Stimulated activated CD8-positive, alpha-beta memory T cell treated with anti-CD3 and anti-CD28 coated beads, Interleukin-7, amount 100 ng/mL, for 48 hours (primary cell): ENCODE measurements around the gene DACH1.
"Not testable (repeated sequence)": the region's sequence is repeated elsewhere in the genome, so short reads cannot be mapped to it uniquely, and the experiment has no call there.

Source experiments
- DNase-seq, 2 donors: peaks; one replicate each; pipeline ENCODE4 v3.0.0-alpha.2; 2020; ENCODE audit warnings: low read depth in 1 of 2; ENCODE audit errors: extremely low read depth in 1 of 2

The DACH1 gene

DNA sequence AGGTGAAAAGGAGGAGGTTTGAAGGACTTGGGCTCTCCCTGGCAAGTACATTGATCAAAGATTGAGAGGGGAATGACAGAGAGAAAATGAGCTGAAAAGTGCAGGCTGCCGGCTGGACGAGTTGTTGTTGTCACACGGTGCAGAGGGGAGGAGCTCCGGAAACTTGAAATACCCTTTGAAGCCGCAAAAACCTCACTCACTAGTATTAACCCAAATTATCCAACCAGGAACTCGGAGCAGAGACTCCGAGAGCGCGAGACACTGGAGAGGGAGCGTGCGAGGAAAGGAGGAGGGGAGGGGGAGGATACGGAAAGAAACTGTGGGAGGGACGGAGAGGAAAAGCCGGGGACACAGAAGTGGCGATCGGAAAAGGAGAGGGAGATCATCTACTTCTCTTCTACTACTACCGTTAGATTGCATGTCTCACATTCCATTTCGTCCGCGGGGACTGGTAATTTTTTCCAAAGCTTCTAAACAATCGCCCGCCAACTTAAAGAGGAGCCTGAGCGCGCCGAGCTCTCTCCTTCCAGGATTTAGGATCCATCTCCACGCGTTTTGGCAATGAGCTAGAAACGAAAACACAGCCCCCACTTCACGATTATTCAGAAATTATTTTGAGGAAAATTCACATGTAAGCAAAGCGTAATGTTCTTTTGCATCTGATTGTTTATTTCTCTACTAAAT, at the start of gene DACH1:
Gene DACH1 (minus strand): TSS at position 74 of the 684 bp plus-strand sequence.
- no peak for DNase-seq

DNA sequence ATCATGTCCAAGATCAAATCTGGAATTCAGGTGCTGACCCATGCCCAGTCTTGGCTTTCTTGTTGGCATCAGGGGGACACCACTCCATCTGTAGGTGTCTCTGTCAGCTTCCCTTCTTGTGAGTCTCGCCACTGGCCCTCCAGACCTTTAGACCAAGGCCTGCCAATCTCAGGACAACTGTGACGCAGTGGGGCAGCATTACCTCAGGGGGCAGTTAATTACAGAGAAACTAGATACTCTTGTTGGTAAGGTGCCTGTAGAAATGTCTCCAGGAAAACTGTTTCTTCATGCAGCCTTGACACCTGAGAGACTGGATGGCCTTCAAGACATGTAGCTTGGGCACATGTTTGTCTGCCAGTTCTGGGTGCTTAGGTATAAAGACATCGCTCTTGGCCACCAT, 46.7 kb upstream of the DACH1 start:
- DNase-seq = no peak

DNA sequence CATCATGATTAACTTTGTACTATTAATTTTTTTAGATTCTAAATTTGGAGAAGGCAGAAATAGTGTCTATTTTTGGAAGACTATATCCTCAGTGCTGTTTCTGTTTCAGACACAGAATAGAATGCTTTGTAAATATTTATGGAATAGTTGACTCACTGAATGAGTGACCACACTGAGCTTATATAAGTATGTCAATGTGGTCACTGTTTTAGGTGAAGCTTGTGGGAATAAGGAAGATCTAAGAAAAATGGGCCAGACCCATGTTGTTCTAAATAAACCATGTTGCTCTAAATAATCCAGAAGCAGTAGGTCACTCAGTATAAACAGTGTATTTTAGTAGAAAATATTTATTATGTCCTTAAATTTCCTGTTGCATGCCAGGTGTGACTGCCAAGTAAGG, 45.5 kb upstream of the DACH1 start:
- DNase-seq = no peak

DNA sequence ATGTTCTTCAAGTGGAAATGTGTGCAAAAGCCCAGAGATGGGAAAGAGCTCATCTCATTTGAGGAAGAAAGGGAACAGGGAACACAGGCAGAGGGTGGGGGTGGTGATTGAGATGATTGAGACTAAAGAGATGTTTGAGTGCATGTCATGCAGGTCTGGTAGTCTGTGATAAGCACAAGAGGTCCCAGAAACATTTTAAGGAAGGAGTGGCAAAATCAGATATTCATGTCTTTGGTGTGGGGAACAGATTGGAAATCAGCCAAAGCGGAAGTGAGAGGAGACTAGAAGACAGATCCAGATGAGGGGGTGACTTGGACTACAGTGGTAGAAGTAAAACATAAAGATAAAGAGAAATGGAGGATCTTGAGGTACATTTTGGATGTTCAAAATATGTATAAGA, 39.4 kb upstream of the DACH1 start:
- DNase-seq = no peak

DNA sequence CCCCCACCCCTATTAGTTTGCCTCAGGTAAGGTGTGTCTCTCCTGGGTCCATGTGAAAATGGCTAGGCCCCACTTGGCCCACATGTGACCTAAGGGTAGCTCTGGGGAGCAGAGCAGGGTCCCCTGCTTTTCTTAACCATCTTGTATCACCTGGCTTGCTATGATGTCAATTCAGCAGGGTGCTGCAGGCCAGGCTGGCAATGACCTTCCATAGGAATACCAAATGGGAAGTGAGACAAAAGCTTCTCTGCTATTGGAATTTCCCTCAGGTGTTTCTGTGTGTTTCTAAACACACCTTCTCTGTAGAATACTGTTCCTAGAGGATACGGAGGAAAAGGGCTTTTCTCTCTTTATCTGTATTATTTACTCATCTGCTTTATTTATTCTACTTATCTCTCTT, 35.7 kb upstream of the DACH1 start:
- no peak for DNase-seq

DNA sequence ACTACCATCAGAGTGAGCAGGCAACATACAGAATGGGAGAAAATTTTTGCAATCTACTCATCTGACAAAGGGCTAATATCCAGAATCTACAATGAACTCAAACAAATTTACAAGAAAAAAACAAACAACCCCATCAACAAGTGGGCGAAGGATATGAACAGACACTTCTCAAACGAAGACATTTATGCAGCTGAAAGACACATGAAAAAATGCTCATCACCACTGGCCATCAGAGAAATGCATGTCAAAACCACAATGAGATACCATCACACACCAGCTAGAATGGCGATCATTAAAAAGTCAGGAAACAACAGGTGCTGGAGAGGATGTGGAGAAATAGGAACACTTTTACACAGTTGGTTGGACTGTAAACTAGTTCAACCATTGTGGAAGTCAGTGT, 26.5 kb upstream of the DACH1 start:
- DNase-seq = not testable (repeated sequence)

DNA sequence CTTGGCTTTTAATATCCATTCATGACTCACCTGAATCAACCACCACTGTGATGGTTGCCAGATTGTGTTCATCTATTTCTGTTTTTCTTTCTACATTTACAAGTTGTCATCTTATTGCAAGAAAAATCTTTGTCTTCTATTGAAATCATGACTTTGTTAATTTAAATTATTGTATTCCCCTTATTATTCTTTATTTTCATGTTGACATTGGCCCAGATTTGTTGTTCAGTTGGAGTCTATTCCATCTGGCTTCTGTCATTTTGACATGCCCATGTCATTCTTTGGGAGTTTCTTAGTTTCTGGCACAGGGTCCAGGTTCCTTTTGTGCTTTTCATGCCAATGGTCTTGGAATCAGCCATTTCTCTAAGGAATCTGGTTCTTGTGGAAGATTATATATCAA, 19.9 kb upstream of the DACH1 start:
- DNase-seq = no peak

DNA sequence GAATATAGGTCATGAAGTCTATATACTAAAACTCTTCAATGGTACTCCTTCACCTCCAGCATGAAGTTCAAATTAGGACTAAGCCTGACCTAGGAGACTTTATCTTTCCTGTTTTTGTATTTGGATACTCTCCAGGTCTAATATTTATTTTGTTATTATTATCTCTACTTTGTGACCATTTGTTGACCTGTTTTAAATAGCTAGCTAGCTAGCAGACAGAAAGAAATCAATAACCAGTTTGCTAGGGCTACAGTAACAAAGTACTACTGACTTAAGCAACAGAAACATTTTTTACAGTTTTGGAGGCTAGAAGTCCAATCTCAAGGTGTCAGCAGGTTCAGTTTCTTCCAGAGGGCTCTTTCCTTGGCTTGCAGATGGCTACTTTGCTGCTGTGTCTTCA, 15.1 kb upstream of the DACH1 start:
- DNase-seq = no peak

DNA sequence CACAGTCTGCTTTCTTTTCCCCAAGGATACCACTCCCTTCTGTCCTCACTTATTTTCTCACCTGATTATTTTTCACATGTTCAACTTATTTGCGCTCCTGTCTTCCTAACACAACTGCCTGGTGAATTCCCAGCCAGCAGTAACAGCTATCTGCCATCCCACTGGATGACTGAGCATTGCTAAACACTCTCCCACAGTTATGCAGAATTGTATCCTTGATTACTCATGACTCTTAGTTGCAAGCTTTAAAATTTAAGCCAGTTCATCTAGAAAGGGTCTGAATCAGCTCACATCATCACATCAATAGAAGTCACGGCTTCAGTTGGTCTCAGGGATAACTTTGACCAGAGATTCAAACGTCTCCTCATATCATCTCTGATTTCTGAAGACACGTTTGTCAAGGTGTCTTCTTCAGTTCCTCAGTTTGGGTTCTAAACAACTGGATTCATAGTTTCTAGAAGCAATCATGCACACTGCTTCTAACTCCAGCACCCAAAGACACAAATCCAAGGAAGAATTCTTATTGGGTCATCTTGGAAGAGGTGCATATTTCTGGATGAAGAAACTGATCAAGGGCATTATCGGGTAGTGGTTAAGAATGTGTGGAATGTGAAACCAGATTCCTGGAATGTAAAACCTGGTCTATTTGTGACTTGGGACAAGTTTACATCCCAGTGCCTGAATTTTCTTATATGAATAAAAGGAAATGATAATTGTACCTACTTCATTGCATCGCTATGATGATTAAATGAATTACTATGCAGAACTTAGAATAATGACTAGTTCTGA, 13.9 kb upstream of the DACH1 start:
- DNase-seq = no peak

DNA sequence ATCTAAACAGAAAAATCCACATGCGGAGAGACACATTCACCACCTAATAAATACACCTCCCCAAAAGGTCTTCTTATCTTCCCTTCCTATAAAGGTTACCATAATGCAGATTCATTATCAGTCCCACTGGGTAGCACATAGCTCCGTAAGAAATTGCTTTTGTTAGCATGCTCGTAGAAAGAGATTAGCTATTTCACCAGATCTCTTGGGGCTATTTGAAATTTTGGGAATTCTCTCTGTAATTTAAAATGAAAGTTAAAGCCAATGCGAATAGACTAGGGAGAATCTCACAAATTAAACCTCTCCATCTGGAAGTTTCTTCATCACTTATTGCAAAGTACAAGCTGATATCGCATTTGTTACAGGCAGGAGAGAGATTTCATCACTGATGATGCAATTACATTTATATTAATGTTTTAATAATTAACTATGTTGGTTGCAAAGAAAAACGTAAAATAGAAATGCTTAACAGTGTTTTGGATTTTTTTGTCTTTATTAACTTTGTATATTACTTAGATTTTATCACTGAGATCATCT, 12.9 kb upstream of the DACH1 start:
- no peak for DNase-seq

DNA sequence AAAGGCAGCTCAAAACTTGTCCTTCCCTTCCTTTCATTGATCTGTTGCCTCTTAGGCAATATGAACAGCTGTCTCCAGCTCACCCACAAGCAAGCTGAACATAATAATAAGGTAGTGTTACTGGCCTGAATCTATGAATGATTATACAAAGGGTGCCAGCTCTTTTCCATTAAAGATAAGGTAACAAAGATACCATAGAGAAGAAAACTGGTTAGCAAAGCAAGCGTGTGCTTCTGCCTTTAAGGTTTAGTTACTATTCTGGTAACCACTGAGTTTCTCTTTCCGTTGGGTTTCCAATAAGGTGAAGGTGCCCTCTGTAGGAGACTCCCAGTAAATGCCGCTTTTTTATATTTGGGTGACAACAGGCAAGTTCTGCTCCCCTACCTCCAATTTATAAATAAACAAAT, 12.1 kb upstream of the DACH1 start:
- DNase-seq = no peak

DNA sequence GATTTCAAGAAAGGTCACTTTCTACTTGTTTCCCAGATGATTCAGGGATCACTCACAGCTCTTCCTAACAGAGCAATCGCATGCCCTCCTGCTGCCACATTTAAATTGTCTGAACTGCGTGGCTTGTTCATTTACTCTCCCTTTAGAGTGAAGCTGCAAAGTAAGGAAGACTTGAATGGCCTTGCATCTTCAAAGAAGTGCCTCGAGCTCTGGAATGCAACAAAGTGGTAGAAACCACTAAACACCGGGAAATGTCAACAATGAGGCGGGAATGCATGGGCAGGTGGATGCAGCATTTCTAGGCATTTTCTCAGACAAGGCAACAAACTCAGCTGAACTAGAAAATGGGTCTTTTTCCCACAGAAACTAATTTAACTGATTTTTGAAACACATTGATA, 10.3 kb upstream of the DACH1 start:
- no peak for DNase-seq

DNA sequence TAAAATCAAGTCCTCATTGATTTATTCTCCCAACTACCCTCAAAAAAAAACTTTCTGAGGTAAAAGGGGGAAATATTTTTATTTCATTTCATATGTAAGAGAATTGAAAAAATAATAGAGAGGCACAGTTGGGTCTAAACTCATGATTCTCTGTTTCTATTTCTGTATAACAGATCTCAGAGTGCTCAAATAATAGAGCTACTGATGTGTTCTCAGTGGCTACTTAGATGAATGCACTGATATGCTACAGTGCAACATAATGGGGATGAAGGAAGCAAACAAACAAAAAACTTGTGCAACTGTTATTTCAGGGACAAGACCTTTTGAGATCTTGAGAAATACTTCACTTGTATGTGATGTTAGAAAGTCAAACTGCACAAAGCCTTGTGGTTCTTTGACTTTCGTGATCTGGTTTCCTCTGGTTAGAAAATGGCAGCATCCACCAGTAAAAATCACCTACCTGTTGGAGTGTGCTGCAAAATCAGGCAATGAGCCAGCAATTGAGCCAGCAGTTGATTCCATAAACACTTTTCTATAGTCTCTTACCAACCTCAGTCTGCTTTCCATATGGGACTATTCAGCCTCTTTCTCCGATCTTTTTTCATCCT, 9.7 kb upstream of the DACH1 start:
- DNase-seq = no peak

DNA sequence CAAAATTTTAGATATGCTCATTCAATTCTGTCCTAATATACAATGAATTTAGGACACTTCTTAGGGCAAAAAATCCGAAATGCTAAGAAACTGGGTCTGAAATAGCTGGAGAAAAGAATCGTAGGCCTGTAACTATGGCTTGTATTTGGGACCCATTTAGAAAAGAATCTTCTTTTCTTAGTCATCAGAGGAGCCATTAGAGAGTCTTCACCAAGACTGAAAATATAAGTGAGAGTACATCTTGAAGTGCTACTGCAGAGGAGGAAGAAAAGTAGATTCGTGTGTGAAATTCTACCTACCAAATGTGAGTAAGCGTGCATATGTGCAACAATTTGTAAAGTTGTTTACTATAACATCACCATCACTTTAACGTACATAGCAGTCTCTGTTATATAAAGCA, 8.8 kb upstream of the DACH1 start:
- no peak for DNase-seq

DNA sequence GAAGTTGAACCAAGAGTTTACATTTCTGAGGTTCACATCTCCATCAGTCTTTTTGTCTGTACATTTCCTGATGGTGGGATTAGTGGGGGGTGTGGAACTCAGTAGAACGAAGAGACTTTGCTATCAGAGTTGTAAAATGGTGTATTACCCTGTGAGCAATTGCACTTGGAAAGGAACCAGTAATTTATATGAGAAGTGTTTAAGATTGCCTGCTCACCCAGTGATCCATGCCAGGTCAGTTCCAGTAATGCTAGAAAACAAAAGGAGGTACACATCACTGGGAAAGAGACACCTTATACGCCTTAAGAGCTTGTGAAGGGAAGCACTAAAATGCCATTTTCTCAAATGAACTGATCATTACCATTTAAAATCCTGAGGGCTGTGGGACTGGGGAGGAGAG, 7.5 kb upstream of the DACH1 start:
- DNase-seq = no peak

DNA sequence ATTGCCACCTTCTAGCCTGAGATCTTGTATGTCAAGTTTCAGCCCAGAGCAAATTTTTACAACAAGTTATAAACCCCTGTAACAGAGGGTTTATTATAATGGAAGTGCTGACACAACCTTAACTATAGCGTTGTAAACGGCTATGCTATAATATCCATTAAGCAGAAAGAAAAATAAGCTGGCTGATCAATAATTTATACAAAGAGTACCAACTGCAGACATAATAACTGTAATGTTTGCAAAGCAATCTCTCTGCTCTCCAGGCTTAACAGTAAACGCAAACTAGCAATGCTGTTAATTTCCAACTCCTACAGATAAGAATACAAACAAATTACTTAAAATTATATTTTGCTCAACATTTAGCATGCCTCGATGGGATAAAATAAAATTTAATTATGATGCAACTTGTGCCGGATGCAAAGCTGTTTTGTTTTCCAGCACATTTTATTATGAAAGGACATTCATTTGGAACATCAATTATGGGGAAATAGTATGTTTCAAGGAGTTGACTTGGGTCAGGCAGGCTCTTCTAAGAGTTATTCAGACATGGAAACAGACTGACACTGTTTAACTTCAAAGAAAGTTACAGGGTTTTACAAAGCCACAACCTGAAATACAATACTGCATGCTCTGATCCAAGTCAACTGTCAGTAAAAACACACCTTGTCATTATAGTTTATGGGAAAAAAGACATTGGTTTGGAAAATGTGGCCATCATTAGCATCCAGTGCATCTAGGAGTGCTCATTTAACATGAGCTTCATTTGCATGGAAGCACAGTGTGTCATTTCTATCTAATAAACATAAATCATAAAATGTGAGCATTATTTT, 6.6 kb upstream of the DACH1 start:
- no peak for DNase-seq

DNA sequence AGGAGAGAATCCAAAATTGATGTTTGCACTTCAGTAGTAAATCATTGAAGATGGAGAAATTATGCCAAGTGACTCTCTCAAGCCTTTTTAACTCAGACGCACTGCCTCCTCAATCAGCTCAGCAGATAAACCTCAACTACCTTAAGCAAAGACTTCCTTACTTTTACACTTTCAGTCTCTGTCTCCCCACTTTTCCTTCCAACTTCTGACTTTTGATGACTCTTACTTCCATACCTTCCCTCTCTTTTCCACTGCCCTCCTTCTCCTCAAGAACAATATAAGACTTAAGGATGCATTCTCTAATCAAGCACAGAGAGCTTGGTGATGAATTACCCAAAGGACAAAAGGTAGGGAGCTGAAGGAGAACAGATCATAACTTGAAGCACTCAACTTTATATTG, 4.8 kb upstream of the DACH1 start:
- DNase-seq = no peak

DNA sequence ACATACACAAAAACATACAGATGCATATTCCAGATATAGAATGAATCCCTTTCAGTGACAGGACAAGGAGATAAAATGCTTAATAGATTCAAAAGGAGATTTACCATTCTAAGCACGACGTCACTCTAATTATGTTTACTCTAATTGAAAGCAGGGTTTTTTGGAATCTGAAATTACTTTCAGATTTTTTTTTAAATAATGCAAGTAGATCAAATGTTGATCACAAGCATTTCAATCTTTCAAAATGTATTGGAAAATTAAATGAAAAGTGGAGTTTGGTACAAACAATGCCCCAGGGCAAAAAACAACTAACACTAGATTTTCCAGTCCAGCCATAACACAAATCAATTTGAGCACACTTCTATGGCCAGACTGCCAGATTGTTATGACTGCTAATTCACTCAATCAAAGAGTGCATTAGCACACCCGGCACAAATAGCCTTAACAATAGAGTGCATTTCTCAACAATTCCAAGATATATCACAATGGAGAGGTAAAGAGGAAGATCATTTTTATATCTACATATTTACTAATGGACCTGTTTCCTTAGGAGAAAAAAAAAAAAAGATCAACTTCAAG, 4.3 kb upstream of the DACH1 start:
- no peak for DNase-seq

DNA sequence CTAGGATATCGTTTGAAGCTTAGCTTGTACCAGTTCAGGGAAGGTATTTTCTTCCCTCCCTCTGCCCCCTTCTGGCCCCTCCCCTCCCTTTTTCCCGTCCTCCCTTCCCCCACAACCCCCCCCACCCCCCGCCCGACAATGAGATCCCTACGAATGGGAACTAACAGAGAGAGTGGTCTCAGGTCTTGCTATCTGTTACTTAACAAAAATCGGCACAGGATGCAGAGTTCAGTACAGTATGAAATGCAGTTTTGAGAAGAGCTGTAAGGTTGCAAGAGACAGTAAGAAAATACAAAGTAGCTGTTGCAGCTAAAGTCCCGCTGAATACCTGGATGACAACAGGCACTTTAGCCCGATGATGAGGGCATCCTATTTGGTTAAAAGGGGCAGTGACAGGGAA, 3.1 kb upstream of the DACH1 start:
- DNase-seq = no peak

DNA sequence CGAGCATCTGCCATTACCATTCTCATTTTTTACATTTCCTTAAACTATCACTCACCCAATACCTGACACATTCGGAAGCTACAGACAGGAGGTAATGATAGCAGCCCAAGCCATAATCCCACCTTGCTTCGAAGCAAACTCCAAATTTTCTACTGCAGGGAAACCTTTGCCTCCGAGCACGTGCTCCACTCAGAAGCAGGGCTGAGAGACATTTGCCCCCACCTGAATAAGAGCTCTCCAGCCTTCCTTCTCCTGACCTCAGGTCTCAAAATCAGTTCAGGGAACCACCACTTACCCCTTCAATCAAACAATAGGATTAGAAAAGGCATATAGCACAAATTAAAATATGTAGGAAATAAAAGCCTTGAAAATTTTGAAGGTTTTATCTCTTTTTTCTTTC, 2.3 kb upstream of the DACH1 start:
- DNase-seq = no peak
